ENCODE data around the gene ABHD11. TPM values are rescaled to one million over a fixed set of nuclear protein-coding genes. Genes with fewer than 3 reads are reported as not detected.
"Not testable (repeated sequence)": the region's sequence is repeated elsewhere in the genome, so short reads cannot be mapped to it uniquely, and the experiment has no call there.

Gene ABHD11
- polyA plus RNA-seq, 3 donors: 27.2 to 35.6 (median 30.8) TPM

DNA sequence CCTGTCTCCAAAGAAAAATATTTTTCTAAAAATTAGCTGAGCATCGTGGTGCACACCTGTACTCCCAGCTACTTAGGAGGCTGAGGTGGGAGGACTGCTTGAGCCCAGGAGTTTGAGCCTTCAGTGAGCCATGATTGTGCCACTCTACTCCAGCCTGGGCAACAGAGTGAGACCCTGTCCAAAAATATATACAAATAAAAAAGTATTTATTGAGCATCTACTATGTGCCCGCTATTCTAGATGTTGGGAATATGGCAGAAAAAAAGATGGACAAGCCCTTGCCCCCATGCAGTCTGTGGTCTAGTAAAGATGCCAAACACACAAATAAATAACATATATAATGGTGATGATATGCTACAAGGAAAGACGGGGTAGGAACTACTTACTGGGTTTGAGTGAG is 14.8 kb downstream of the ABHD11 start:
- DNase-seq: no peak

DNA sequence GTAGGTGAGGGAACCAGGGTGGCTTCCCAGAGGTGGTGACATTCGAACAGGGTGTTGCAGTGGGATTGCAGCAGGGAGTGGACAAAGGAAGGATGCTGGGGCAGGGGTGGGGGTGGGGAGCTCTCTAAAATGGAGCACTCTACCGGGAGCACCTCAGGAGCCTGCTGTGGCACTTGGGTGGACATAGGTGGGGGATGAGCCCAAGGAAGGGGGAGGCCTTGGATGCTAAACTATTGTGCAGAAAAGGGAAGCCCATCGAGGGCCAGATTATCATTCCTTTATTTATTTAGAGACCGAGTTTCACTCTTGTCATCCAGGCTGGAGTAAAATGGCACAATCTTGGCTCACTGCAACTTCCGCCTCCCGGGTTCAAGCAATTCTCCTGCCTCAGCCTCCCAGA is 15.8 kb downstream of the ABHD11 start:
- DNase-seq: no peak

DNA sequence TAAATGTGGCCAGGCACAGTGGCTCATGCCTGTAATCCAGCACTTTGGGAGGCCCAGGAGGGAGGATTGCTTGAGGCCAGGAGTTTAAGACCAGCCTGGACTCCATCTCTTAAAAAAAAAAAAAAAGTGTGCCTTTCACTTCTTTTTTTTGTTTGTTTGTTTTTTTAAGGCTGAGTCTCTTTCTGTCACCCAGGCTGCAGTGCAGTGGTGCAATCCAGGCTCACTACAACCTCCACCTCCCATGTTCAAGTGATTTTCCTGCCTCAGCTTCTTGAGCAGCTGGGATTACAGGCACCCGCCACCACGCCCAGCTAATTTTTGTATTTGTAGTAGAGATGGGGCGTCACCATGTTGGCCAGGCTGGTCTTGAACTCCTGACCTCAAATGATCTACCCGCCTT is 16.4 kb downstream of the ABHD11 start:
- not testable (repeated sequence) for DNase-seq

DNA sequence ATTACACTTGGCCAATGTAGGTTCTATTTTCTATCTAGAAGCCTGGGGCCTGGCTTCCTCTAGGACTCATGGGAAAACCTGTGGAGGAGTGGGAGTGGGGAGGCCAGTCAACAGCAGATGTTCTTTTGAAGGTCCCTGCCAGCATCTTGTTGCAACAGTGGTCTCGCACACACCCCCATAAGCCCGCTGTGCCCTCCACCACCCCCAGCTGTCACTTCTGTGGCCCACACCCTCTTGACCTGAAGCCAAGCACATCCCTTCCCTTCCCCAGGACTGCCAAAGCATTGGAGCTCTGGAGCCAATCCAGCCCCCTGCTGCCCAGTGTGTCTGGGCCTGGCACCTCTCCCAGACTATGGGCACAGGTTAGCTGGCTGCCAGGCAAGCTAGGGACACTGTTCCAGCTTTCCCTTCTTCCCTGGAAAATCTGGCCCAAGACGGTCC is 17.2 kb downstream of the ABHD11 start:
- DNase-seq: no peak

DNA sequence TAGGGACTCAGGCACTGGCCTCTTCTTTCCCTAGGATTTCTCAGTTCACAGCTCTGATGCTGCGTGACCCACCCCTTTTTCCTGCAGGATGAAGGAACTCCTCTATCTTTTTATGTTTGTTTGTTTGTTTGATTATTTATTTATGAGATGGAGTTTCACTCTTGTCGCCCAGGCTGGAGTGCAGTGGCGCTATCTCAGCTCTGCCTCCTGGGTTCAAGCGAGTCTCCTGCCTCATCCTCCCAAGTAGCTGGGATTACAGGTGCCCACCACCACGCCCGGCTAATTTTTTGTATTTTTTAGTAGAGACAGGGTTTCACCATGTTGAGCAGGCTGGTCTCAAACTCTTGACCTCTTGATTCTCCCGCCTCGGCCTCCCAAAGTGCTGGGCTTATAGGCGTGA is 18.2 kb downstream of the ABHD11 start:
- DNase-seq: not testable (repeated sequence)

DNA sequence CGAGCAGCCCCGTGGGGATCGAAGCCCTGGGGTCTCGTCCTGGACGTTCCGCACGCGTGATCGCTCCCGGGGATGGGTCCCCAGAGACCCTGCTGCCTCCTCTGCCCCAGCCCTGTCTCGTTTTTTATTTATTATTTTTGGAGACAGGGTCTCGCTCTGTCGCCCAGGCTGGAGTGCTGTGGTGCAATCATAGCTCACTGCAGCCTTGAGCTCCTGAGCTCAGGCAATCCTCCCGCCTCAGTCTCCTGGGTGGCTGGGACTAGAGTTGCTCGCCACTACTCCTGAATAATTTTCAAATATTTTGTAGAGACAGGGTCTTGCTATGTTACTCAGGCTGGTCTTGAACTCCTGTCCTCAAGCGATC is 18.8 kb downstream of the ABHD11 start:
- DNase-seq: no peak

DNA sequence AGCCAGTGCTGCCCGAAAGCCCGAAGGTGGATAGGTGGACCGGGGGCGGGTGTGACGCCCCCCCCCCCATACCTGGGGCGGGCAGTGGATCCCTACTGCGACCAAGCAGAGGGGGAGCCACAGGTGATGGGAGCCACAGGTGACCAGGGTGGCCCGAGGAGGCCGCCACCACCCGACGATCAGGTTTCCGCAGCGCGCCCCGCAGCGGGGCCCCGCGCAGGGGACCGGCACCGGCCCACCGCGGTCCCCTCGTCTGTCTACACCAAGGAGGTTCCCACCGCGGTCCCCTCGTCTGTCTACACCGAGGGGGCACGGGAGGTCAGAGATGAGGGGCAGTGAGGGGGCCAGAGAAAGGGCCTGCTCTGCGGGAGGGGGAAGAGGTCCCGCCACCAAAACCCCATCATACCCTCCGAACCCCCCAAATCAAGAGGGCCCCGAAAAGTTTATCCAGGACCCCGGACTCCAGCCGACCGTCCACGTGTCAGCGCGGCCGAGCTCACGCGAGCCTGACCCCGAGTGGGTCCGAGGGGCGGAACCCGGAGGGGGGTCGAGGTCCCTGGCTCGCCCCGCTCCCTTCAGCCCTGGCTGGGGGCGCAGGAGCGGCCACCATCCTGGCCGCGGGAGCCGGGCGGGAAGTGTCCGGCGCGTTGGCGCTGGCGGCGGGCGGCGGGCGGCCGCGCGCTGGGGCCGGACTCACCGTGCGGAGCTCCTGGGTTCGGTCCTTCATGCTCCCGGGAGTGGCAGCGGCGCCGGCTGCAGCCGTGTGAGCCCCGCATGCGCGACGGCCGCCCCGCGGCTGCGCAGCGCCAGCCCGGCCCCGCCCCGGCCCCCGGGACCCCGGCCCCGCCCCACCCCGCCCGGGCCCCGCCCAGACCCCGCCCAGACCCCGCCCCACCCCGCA is 19.4 kb downstream of the ABHD11 start, which contains the start of gene STX1A:
STX1A (minus strand) TSS at position 765 of the 901 bp plus-strand sequence; CDS start at position 727, 38 bp downstream.
- DNase-seq: no peak

DNA sequence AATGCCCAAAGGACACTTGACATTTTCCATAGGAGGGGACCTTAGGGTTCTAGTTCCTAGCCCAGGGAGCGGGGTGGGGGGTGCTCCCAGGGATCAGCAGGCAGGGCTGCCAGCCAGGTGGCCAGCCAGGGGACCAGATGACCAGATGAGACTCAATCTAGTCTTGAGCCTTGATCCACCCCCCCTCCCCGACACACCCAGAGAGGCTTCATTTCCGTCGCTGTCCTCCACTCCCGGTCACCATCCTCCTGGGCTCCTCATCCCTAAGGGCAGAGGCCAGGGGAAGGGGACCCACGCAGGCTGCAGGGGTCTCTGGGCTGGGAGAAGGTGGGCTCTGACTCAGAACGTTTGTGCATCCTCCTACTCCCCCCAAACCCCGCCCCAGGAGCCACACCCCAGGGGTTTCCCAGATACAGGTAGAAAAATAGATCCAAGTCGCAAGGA is 20.1 kb downstream of the ABHD11 start:
- DNase-seq: no peak

DNA sequence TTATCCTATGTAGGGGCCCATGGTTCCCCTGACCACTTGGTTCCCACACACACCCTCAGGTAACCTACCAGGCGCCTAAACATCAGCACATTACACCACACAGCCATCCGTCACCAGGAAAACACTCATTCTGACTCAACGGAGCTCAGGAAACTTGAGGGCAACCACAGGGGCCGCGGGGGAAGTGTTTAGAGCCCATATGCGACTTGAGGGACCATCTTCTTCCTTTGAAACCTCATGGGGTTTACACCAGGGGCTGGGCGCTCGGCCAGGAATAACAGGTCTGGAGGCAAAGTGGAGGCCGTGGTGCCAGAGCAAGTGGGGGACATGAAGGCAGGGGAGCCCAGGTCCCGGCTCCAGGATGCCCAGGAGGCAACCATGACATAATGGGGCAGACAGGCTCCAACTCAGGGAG is 20.6 kb downstream of the ABHD11 start:
- no peak for DNase-seq

DNA sequence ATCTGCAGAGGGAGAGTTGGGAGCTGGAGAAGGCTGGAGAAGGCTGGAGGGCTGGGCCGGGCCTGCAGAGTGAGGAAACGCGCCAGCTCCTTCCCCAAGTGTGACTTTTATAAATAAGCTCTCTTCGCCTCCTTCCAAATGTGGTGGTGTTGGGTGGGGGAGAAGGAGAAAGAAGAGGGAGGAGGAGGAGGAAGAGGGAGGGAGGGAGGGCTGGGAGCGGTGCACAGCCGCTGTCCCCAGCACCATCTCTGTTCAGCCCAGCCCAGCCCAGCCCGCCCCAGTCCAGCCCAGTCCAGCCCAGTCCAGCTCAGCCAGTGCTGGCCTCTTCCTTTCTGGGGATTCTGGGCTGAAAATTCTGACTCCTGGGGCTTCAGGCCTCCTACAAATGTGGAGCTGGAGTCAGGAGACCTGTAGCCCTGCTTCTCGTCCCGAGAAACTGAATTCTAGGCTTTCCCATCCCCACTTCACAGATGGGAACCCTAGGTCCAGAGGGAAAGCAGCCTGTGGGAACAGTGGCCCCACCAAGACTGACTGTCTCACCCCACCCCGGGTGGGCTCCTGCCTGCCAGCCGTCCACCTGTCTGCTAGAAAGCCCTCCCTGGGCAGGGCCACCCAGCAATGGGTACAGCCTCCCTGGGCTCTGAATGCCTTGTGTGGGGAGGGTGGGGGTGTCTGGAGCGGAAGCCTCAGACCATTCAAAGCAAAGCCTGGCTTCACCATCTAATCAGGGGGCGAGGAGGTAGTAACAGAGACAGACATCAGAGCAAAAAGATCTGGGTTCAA is 21.4 kb downstream of the ABHD11 start:
- DNase-seq: no peak

DNA sequence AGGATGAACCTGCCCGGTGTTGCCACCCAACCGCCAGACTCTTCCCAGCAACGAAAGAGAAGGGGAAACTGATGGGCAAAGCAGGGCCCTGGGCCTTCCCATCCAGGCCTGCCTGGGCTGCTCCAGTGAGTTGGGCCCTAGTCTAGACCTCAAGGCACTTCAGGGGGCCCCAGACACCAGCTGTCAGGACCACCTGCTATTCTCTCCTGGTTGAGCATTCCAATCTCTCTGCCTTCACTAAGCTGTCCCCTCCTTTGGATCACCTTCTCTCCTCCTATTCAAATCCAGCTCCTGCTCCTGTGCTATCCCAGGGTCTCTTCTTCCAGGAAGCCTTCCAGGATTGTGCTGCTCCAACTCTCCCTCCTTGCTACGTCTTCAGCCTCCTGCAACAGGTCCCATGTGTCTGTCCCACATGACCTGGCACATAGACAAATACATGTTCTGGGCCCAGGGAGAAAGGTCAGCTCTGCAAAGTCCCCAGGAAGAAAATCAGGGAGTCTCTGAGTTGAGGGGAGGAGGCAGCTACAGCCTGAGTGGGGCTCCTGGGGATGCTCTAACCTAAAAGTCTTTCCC is 22.2 kb downstream of the ABHD11 start:
- no peak for DNase-seq

DNA sequence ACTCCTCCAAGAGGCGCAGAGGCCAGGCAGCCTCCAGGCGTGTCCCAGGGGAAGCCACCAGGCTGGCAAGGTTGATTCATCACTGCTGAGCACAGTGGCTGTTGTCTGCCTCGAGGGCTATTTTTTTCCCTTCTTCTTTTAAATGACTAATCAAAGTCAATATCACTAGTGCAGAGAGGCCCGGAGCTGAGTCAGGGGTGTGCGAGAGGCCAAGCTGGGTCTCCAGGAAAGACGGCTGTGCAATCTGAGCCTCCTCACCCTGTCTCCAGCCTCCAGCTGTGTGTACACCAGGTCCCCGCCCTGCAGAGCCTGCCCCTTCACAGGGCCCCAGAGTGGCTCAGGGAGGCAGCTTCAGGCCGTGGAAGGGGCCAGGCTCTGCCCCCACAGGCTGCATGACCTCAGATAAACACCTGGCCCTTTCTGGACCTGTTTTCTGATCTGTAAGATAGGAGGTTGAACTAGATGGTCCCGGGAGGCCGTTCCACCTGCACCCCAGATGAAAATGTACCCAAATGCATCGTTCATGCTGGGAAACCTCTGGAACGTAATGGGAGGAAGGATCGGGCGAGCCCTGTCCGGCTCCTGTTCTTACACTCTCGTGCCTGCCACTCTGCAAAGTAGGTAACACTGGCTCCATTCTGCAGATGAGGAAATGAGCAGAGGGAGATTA is 22.8 kb downstream of the ABHD11 start:
- DNase-seq: no peak

DNA sequence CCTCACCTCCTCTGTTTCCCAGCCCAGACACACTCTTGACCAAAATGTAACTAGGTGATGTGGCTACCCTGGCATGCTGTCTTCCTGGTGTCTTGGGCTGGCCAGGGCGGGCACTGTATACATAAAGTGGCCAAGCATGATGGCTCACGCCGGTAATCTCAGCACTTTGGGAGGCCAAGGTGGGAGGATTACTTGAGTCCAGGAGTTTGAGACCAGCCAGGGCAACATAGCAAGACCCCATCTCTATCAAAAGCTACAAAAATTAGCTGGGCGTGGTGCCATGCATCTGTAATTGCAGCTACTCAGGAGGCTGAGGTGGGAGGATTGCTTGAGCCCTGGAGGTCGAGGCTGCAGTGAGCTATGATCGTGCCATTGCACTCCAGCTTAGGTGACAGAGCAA is 25.3 kb downstream of the ABHD11 start:
- DNase-seq: not testable (repeated sequence)

DNA sequence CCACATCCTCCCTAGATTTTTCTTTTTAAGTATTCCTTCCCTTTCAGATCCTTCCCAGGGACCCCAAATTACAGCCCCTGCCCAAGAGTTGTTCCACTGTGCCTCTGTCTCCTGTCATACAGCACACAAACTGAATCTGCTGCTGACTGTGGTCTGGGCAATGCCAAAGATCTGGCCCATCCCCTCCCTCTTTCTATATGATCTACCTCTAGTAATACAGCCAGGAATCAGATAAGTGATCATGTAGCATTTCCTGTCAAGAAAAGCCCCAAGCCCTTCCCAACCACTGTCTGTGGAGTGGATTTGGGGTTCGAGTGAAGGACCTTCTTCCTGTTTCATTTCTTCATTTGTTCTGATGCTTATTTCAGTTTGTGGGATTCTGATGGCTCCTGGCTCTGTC is 25.8 kb downstream of the ABHD11 start:
- DNase-seq: no peak

DNA sequence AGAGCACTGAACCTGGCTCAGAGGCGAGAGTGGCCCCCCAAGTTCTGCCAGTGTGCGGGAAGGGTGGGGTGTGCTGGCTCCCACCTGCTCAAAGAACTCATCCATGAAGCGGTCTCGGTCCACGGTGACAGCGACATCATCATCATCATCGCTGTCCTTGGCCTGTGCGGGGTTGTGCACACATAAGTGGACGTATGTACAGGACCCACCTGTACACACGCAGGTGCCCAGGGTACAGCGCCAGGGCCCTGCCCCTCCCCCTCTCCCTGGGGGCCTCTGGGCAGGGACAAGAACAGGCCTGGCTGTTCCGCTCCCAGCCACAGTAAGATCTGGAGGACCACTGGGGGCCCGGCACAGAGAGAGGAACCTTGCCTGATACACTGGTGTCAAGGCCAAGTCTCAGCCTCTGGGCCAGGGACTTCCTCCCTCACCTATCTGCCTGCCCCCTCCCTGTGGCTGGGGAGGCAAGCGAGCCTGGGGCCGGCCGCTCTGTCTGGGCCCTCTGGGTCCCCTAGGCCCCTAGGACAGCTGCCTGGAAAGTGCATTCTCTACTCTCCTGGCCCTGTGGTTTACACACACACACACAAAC is 29.5 kb downstream of the ABHD11 start:
- no peak for DNase-seq

DNA sequence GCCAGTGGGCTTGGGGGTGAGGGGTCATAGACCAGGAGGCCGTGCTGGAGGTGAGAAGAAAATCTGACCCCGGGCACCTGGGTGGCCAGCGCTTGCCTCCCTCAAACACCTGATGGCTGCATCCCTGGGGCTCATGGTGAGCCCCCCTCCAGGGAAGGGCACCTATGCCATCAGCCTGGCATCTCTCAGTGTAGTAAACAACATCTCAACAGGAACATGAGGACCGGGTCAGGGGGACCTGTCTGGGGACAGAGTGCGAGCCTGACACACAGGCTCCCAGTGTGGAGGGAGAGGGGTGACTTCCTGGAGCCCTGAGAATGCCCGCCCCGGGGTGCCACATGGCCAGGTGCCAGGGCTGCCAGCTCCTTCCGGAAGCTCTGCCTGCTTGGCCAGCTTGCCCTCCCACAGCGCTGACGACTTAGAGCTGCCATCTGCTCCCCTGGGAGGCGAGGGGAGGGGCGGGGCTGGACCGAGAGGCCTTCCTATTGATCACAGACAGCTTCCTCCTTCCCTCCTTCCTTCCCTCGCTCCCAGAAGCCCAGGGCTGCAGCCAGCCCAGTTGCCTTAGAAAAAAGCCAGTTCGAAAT is 31.5 kb downstream of the ABHD11 start:
- DNase-seq: no peak

DNA sequence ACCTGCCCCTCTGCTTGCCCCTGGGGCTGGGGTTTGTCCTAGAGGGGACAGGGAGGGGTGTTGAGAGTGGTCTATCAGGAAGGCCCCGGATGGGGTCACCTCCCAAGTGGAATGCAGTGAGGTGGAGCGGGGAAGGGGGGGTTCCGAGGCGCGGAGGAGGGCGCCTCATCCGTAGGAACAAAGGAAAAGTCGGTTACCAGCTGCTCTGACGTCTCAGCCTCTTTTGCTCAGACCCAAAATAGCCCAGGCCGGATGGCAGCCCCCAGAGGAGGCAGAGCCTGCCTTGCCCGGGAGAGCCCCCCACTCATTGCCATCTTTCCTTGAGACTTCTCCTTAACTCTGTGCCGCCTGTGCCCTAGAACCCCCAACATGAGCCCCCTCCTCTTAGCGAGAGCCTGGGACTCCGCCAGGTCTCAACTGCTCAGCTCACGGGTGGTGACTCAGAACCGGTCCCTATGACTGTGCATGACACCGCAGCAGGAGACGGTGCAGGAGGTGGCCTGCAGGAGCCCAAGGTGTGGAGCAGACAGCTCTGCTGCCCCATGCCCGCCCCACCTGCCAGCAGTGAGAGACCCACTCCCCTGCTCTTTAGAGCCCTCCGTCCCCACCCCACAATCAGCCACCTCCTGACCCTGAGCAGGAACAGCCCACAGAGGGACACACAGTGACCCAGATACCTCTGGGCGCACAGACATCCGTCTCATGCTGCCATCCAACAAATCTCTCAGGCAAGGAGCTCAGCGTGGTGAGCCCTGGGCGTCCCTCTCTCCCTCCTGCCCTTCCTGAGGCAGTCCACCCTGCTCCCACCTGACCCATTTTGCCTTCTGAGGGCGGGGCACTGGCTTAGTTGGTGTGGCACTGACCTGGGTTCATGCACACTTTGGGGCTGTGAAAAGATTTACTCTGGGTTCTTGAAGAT is 32.2 kb downstream of the ABHD11 start:
- no peak for DNase-seq

DNA sequence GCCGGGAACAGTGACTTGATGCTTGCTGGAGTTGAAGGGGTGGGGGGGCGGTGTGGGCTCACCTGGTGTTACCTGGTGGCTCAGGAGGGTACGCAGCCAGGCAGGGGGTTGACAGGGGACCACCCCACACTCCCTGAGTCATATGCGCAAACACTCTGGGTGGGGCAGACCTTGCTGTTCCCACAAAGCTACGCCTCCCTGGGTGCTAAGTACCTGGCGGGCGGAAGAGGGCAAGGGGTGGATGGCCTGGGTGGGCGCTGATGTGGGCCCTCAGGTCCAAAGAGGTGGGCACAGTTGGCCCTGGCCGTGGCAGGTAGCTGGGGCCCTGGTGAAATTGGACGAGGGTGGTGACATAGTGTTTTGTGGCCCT is 33.1 kb downstream of the ABHD11 start:
- no peak for DNase-seq

DNA sequence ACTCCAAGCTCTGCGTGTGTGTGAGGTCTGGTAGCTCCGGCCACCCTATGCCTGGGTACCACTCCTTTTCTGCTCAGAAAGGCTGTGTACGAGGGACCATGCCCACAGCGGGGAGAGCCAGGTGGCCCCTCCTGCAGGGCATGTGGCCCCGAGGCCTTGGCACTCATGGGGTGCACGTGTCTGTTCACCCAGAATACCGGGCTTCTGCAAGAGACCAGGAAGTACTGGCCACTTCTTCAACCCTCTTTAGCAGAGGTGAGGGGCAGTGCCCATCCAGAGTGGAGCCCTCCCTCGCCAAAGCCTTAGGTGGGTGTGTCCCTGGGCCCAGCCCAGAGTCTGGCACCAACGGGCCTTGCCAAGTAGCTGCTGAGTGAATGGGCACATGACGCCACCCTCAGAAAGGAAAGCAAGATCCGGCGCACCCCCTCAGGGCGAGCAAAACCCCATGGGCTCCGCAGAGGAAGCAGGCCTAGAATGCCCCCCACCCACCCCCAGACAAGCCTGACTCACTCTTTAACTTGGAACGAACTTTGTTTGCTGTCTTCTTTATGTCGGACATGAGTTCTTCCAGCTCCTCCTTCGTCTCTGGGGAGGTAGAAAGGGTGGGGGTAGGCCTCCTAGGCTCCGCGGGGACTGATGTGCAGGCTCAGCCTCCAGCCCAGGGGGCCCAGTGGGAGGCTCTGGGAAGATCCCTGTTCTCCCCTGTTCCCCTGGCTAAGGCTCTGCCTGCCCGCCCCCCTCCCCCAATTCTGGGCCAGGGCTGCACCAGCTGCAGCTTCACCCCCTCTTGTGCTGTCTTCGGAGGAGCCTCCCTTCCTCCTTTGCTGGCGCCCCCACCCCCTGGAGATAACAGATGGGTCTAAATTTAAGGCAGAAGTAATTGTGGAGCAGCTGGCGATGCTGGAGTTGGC is 33.7 kb downstream of the ABHD11 start:
- no peak for DNase-seq

All from renal pelvis (tissue), 4 donors.